ENCODE data around the gene DAW1. TPM values are rescaled to one million over a fixed set of nuclear protein-coding genes. Genes with fewer than 3 reads are reported as not detected.

Gene DAW1
- total RNA-seq, 1 experiment from 2014 or later: 1.5 TPM

DNA sequence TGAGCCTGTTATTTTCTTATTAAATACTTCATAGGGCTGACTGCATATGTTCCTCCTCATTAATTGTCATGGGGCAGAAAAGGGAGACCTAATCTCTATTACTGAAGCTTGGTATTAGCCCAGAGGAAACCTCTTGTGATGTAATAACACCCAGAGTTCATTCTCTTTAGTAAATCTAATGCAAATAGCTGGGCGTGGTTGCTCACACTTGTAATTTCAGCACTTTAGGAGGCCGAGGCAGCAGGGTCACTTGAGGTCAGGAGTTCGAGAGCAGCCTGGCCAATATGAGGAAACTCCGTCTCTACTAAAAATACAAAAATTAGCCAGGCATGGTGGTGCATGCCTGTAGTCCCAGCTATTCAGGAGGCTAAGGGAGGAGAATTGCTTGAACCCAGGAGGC, 14.7 kb downstream of the DAW1 start:
- POLR2A ChIA-PET (ENCODE audit: unreplicated experiment): no interaction called here
- CTCF ChIA-PET: no interaction called here
- no peak overlapping the region for H2AFZ ChIP-seq (ENCODE audit: low read length)

GRCh38 chr2:227888289-227888688, 16.9 kb downstream of the DAW1 start:
- no peaks in the 10 kb centered on the region for H3K27me3 ChIP-seq (ENCODE audit: low read length)
- ChIA-PET POLR2A (ENCODE audit: unreplicated experiment) (no interaction called here), CTCF (interaction anchor here (0.8 kb wide), 1 partner anchor 25 kb away, joined by 4 read pairs; no protein-coding TSS in a partner anchor)
- TF ChIP-seq EZH2 (IDR thresholded peaks at IDR 0.05; ENCODE audit: low read length, unreplicated experiment): no peak
- TF ChIP-seq, protein P1, sequence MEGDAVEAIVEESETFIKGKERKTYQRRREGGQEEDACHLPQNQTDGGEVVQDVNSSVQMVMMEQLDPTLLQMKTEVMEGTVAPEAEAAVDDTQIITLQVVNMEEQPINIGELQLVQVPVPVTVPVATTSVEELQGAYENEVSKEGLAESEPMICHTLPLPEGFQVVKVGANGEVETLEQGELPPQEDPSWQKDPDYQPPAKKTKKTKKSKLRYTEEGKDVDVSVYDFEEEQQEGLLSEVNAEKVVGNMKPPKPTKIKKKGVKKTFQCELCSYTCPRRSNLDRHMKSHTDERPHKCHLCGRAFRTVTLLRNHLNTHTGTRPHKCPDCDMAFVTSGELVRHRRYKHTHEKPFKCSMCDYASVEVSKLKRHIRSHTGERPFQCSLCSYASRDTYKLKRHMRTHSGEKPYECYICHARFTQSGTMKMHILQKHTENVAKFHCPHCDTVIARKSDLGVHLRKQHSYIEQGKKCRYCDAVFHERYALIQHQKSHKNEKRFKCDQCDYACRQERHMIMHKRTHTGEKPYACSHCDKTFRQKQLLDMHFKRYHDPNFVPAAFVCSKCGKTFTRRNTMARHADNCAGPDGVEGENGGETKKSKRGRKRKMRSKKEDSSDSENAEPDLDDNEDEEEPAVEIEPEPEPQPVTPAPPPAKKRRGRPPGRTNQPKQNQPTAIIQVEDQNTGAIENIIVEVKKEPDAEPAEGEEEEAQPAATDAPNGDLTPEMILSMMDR (conservative IDR thresholded peaks at IDR 0.05; ENCODE audit: low read depth, low read length): no peak
- TF ChIP-seq EZH2phosphoT487 (IDR thresholded peaks at IDR 0.05; ENCODE audit: borderline replicate concordance, low read length): no peak
- intact Hi-C loops (cut with micrococcal nuclease): no loop called here
- H3K4me2 ChIP-seq (ENCODE audit: low read length): no peak overlapping the region
- H3F3A ChIP-seq (ENCODE audit: low read length, unreplicated experiment): no peaks in the 10 kb centered on the region
- no TSS peak for BruUV-seq (replicated peaks)
- DNase-seq: peak; percentile 18
- H3K9me2 ChIP-seq (replicated peaks; ENCODE audit: low read length): no peaks in the 10 kb centered on the region
- no peak overlapping the region for H3K27ac ChIP-seq (ENCODE audit: low read length)
- no peak overlapping the region for H3K9ac ChIP-seq (ENCODE audit: low read length)
- peak overlapping the region; percentile 37; the same call in 1 of the 2 replicates for H2AFZ ChIP-seq (ENCODE audit: low read length)
- no peaks in the 10 kb centered on the region for H3K9me3 ChIP-seq (ENCODE audit: low read length)
- no peak overlapping the region for H3K4me3 ChIP-seq (ENCODE audit: low read length)
- ATAC-seq: peak; percentile 42
- H4K20me1 ChIP-seq (ENCODE audit: low read length): no peaks in the 10 kb centered on the region
- H3K79me2 ChIP-seq (ENCODE audit: low read length): no peaks in the 10 kb centered on the region
- H3K4me1 ChIP-seq (ENCODE audit: insufficient read depth, low read length): peaks cover 6% of the 10 kb centered on the region; the same call in 1 of the 2 replicates
- H3K36me3 ChIP-seq (ENCODE audit: low read depth, low read length): no peaks in the 10 kb centered on the region

More for the DNA sequence above, 14.7 kb downstream of the DAW1 start:
- Histone ChIP-seq H3K27ac (ENCODE audit: low read length) (no peak overlapping the region), H3K9ac (ENCODE audit: low read length) (no peak overlapping the region), H3K27me3 (ENCODE audit: low read length) (no peaks in the 10 kb centered on the region), H3K9me2 (replicated peaks; ENCODE audit: low read length) (no peaks in the 10 kb centered on the region), H4K20me1 (ENCODE audit: low read length) (no peaks in the 10 kb centered on the region), H3K4me2 (ENCODE audit: low read length) (no peak overlapping the region), H3F3A (ENCODE audit: low read length, unreplicated experiment) (no peaks in the 10 kb centered on the region), H3K79me2 (ENCODE audit: low read length) (no peaks in the 10 kb centered on the region), H3K4me1 (ENCODE audit: insufficient read depth, low read length) (peaks cover 13% of the 10 kb centered on the region), H3K9me3 (ENCODE audit: low read length) (no peaks in the 10 kb centered on the region), H3K36me3 (ENCODE audit: low read depth, low read length) (peaks cover 4% of the 10 kb centered on the region; the same call in 1 of the 2 replicates), H3K4me3 (ENCODE audit: low read length) (no peak overlapping the region)
- DNase-seq (no peak), ATAC-seq (no peak)
- intact Hi-C loops (cut with micrococcal nuclease): no loop called here
- TF ChIP-seq, protein P1 (conservative IDR thresholded peaks at IDR 0.05; ENCODE audit: low read depth, low read length): no peak
- TF ChIP-seq EZH2 (IDR thresholded peaks at IDR 0.05; ENCODE audit: low read length, unreplicated experiment) (no peak), EZH2phosphoT487 (IDR thresholded peaks at IDR 0.05; ENCODE audit: borderline replicate concordance, low read length) (no peak)
- BruUV-seq (replicated peaks): no TSS peak

DNA sequence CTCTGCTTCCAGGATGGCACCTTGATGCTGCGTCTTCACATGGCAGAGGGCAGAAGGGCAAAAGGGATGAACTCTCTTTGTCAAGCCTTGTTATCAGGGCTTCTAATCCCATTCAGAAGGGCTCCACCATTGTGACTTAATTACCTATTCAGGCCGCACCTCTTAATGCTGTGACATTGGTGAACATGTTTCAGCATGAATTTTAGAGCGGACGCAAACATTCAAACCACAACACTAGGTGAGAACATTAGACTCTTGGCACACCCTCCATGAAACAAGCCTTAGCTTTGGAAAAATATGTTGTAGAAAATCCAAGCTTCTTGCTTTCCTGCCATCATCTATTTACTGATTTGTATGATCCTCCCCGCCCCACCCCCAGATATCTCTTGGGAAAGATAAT, 17.9 kb downstream of the DAW1 start:
- ATAC-seq: no peak
- CTCF ChIA-PET: no interaction called here
- no peaks in the 10 kb centered on the region for H3K79me2 ChIP-seq (ENCODE audit: low read length)

More for the DNA sequence above, 17.9 kb downstream of the DAW1 start:
- H3K4me1 ChIP-seq (ENCODE audit: insufficient read depth, low read length): peaks cover 6% of the 10 kb centered on the region; the same call in 1 of the 2 replicates
- intact Hi-C loops (cut with micrococcal nuclease): no loop called here
- no peaks in the 10 kb centered on the region for H3K9me3 ChIP-seq (ENCODE audit: low read length)
- H3K36me3 ChIP-seq (ENCODE audit: low read depth, low read length): no peaks in the 10 kb centered on the region
- no TSS peak for BruUV-seq (replicated peaks)
- H3K27me3 ChIP-seq (ENCODE audit: low read length): no peaks in the 10 kb centered on the region
- no peaks in the 10 kb centered on the region for H3K9me2 ChIP-seq (replicated peaks; ENCODE audit: low read length)
- no peaks in the 10 kb centered on the region for H3F3A ChIP-seq (ENCODE audit: low read length, unreplicated experiment)
- no peak for DNase-seq
- no peaks in the 10 kb centered on the region for H4K20me1 ChIP-seq (ENCODE audit: low read length)
- no peak overlapping the region for H3K4me3 ChIP-seq (ENCODE audit: low read length)
- TF ChIP-seq EZH2 (IDR thresholded peaks at IDR 0.05; ENCODE audit: low read length, unreplicated experiment) (no peak), EZH2phosphoT487 (IDR thresholded peaks at IDR 0.05; ENCODE audit: borderline replicate concordance, low read length) (no peak)
- TF ChIP-seq, protein P1 (conservative IDR thresholded peaks at IDR 0.05; ENCODE audit: low read depth, low read length): no peak
- H3K9ac ChIP-seq (ENCODE audit: low read length): no peak overlapping the region
- POLR2A ChIA-PET (ENCODE audit: unreplicated experiment): no interaction called here
- H3K4me2 ChIP-seq (ENCODE audit: low read length): no peak overlapping the region
- no peak overlapping the region for H3K27ac ChIP-seq (ENCODE audit: low read length)
- H2AFZ ChIP-seq (ENCODE audit: low read length): no peak overlapping the region

Data from PC-3 (cell line).